Skeletal muscle satellite cell (primary cell): Measurements from ENCODE around the gene MMP24.
"Not testable (repeated sequence)": the region's sequence is repeated elsewhere in the genome, so short reads cannot be mapped to it uniquely, and the experiment has no call there.

Experiments
- H3K27me3 ChIP-seq: 2 replicates; pipeline ENCODE4 v1.7.0; 2013; ENCODE audit warnings: low read length; ENCODE audit not compliant: control insufficient read depth, insufficient read depth
- H3K36me3 ChIP-seq: 2 replicates; pipeline ENCODE4 v1.7.0; 2013; ENCODE audit warnings: mild to moderate bottlenecking, control low read depth, low read length; ENCODE audit not compliant: insufficient read depth
- H3K4me1 ChIP-seq: 2 replicates; pipeline ENCODE4 v1.7.0; 2013; ENCODE audit warnings: low read length; ENCODE audit not compliant: control insufficient read depth, insufficient read depth
- H3K4me2 ChIP-seq: 2 replicates; pipeline ENCODE4 v1.7.0; 2013; ENCODE audit warnings: mild to moderate bottlenecking, low read length
- H3K4me3 ChIP-seq: 2 replicates; pipeline ENCODE4 v1.7.0; 2013; ENCODE audit warnings: low read length
- H3K9ac ChIP-seq: 2 replicates; pipeline ENCODE4 v1.7.0; 2013; ENCODE audit warnings: mild to moderate bottlenecking, low read depth, low read length, moderate library complexity
- H3K9me3 ChIP-seq: replicated peaks from 2 replicates; pipeline ENCODE4 v1.7.0; 2013; ENCODE audit warnings: mild to moderate bottlenecking, control low read depth, low read length

MMP24 gene

DNA sequence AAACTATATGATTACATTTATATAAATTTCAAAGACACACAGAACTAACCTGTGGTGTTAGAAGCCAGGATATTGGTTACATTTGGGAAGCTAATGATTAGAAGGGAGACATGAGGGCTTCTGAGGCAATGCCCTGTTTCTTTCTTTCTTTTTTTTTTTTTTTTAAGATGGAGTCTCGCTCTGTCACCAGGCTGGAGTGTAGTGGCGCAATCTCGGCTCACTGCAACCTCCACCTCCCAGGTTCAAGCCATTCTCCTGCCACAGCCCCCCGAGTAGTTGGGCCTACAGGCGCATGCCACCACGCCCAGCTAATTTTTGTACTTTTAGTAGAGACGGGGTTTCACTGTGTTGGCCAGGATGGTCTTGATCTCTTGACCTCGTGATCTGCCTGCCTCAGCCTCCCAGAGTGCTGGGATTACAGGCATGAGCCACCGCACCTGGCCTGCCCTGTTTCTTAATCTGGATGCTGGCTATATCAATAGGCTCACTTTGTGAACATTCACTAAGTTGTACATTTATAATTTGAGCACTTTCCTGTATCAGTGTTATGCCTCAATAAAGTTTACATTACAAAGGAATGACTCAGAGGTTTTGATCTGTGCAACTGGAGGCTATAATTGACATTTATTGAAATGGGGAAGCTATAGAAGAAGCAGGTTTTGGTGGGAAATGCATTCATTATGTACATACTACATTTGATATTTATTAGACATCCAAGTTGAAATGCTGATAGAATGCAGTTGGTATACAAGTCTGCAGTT is 33.3 kb upstream of the MMP24 start:
- H3K27me3 ChIP-seq, H3K9ac ChIP-seq, H3K4me3 ChIP-seq, H3K36me3 ChIP-seq, H3K9me3 ChIP-seq, H3K4me1 ChIP-seq, H3K4me2 ChIP-seq: not testable (repeated sequence)

DNA sequence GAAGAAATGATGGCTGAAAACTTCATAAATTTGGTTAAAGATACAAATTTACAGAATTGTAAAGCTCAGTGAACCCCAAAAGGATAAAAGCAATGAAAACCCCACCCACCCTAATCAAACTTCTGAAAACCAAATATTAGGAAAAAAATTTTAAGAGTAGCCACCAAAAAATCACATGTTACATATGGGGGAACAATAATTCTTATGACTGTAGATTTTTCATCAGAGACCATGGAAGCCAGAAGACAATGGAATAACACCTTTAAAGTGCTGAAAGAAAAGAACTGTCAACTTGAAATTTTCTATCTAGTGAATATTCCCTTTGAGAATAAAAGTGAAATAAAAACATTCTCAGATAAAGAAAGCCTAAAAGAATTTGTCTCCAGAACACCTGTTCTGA is 30.2 kb upstream of the MMP24 start:
- H3K9me3 ChIP-seq, result peaks cover 15% of the 10 kb centered on the region
- no peak overlapping the region for H3K9ac ChIP-seq
- peaks cover 11% of the 10 kb centered on the region for H3K4me1 ChIP-seq
- no peaks in the 10 kb centered on the region for H3K27me3 ChIP-seq
- no peak overlapping the region for H3K4me2 ChIP-seq
- no peaks in the 10 kb centered on the region for H3K36me3 ChIP-seq
- no peak overlapping the region for H3K4me3 ChIP-seq

DNA sequence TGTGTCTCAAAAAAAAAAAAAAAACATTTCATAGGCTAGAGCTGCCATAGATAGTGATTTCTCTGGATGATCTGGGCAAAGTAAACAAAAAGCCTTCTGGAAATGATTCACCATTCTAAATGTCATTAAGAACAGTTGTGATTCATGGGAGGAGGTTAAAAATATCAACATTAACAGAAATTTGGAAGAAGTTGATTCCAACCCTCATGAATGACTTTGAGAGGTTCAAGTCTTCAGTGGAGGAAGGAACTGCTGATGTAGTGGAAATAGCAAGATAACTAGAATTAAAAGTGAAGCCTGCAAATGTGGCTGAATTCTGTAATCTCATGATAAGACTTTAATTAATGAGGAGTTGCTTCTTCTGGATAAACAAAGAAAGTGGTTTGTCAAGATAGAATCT is 26.8 kb upstream of the MMP24 start:
- Histone ChIP-seq H3K36me3 (no peaks in the 10 kb centered on the region), H3K4me3 (peak overlapping the region; percentile 58), H3K27me3 (no peaks in the 10 kb centered on the region), H3K4me2 (peak overlapping the region; percentile 54), H3K4me1 (peaks cover 11% of the 10 kb centered on the region), H3K9me3 (peaks cover 15% of the 10 kb centered on the region), H3K9ac (peak overlapping the region; percentile 36)

DNA sequence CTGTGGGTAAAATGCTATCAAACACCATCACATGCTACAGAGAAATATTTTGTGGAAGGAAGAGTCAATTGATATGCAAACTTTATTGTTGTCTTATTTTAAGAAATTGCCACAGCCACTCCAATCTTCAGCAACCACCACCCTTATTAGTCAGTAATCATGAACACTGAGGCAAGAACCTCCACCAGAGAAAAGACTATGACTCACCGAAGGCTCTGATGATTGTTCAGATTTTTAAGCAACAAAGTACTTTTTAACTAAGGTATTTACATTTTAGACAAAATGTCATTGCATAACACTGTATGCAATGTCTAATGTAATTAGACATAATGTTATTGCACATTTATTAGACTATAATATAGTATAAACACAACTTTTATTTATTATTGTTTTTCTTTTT is 26.2 kb upstream of the MMP24 start:
- Histone ChIP-seq H3K27me3 (no peaks in the 10 kb centered on the region), H3K9ac (peak overlapping the region; percentile 36), H3K4me1 (peaks cover 11% of the 10 kb centered on the region), H3K9me3 (peaks cover 15% of the 10 kb centered on the region), H3K4me2 (peak overlapping the region; percentile 54), H3K36me3 (no peaks in the 10 kb centered on the region), H3K4me3 (peak overlapping the region; percentile 58)

DNA sequence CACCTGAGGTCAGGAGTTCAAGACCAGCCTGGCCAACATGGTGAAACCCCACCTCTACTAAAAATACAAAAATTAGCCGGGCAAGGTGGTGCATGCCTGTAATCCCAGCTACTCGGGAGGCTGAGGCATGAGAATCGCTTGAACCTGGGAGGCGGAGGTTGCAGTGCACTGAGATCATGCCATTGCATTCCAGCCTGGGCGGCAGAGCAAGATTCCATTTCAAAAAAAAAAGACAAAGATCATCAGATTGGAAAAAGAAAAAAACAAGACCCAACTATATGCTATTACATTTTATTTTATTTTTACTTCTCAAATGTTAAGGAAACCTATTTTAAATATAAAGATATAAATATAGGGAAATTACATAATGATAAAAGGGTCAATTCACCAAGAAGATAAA is 25.0 kb upstream of the MMP24 start:
- not testable (repeated sequence) for H3K4me3 ChIP-seq, H3K4me2 ChIP-seq, H3K9ac ChIP-seq, H3K27me3 ChIP-seq, H3K36me3 ChIP-seq
- H3K9me3 ChIP-seq, result peaks cover 12% of the 10 kb centered on the region
- peaks cover 11% of the 10 kb centered on the region for H3K4me1 ChIP-seq

DNA sequence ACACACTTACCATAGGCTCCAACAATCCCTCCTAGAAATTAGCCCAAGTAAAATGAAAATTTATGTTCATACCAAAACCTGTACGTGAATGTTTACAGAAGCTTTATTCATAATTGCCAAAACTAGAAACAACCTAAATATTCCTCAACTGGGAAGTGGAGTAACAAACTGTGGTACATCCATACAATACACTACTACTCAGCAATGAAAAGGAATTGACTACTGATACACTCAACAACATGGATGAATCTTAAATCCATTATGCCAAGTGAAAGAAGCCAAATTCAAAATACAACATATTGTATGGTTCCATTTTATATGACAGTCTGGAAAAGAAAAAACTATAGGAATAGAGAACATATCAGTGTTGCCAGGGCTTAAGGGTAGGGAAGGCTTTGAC is 19.7 kb upstream of the MMP24 start:
- Histone ChIP-seq H3K9me3 (no peaks in the 10 kb centered on the region), H3K27me3 (no peaks in the 10 kb centered on the region), H3K4me1 (peaks cover 6% of the 10 kb centered on the region), H3K4me3 (no peak overlapping the region), H3K4me2 (no peak overlapping the region), H3K9ac (no peak overlapping the region), H3K36me3 (no peaks in the 10 kb centered on the region)

DNA sequence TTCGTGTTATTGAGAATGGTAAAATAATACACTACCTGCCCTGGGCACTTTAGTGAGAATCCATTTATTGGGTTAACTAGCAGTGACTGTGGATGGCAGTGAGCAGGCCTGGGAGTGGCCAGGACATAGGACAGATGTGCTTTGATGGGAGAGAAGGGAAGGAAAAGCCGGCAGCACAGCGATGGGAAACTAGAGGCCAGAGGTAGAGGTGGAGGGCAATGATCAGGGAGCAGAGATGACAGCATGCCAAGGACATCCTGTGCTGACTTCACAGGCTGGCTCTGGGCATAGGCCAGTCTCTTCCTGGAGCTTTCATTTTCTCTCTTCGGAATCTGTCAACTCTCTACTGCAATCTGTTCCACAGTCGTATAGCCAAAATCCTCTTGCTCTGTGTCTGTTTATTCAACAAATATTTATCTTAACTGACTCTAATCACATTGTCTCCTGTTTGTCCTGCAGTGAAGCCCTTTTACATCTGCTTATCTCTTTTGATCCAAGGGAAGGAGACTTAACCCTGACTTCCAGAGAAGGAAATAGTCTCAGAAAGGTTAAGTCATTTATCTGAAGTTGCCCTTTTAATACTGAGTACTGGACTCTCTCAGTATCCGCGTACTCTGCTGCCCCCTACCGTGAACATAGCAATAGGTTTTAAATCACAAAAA is 18.4 kb upstream of the MMP24 start:
- Histone ChIP-seq H3K9ac (peak overlapping the region; percentile 33), H3K4me3 (peak overlapping the region; percentile 55), H3K4me1 (peaks cover 6% of the 10 kb centered on the region), H3K9me3 (no peaks in the 10 kb centered on the region), H3K36me3 (no peaks in the 10 kb centered on the region), H3K4me2 (peak overlapping the region; percentile 87), H3K27me3 (no peaks in the 10 kb centered on the region)

DNA sequence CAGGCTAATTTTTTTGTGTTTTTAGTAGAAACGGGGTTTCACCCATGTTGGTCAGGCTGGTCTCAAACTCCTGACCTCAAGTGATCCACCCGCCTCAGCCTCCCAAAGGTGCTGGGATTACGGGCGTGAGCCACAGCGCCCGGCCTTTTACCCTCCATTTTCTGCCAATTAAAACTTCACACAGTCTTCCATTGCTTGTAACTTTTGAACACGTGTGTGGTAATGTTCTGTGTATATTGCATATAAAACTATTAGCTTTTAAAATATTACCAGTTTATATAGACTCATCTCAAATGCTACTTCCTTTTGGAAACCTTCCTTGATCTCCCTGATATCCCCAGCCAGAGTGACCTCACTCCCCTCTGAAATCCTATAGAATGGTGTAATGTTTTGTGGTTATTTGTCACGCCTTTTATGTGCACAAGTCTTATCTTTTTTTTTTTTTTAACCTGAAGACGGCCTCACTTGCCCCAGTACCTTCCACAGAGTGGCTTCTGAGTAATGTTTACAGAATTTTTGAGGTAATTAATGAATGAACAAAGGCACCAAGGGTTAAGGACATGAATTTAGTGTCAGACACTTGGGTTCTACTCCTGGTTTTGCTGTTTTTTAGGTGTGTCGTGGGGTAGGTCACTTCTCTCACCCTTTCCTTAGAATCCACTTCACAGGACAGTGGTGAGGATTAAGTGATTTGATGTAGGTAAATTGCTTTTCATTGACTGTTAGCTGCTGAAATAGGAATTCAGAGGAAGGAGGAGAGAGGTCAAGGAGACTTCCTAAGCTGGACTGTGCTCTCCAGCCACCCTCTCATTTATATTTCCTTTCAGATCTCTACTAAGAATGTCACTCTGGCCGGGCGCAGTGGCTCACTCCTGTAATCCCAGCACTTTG is 11.2 kb upstream of the MMP24 start:
- Histone ChIP-seq H3K4me1 (no peaks in the 10 kb centered on the region), H3K27me3 (no peaks in the 10 kb centered on the region), H3K9ac (no peak overlapping the region), H3K4me3 (no peak overlapping the region), H3K36me3 (no peaks in the 10 kb centered on the region), H3K9me3 (no peaks in the 10 kb centered on the region), H3K4me2 (no peak overlapping the region)

DNA sequence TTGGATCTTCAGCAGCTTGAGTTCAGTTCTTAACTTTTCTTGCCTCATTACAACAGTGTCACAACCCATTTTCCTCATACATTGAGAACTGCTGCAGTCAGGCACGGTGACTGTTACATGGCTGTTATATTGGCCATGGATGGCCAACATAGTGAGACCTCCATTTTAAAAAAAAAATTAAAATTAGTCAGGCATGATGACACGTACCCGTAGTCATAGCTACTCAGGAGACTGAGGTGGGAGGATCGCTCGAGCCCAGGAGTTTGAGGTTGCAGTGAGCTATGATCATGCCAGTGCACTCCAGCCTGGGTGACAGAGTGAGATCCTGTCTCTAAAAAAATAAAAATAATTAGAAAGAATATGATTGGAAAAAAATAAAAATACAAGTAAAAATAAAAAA is 9.9 kb upstream of the MMP24 start:
- H3K9me3 ChIP-seq, result no peaks in the 10 kb centered on the region
- H3K27me3 ChIP-seq, result no peaks in the 10 kb centered on the region
- no peak overlapping the region for H3K4me3 ChIP-seq
- no peaks in the 10 kb centered on the region for H3K4me1 ChIP-seq
- H3K36me3 ChIP-seq, result no peaks in the 10 kb centered on the region
- no peak overlapping the region for H3K4me2 ChIP-seq
- H3K9ac ChIP-seq, result no peak overlapping the region

DNA sequence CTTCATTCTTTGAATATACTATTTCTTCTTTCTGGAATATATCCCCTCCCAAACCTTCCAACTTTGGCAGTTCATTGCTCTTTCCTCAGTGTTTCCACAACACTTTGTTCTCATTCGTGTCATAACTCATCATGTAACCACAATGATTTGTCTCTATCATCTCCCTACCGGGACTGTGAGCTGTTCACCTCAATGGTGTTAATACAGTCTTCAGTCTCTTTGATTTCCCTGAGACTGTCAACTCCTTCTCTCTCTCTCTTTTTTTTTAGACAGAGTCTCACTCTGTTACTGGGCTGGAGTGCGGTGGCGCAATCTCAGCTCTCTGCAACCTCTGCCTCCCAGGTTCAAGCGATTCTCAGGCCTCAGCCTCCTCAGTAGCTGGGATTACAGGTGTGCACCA is 2.5 kb upstream of the MMP24 start:
- no peak overlapping the region for H3K4me3 ChIP-seq
- H3K4me1 ChIP-seq, result peaks cover 3% of the 10 kb centered on the region
- no peaks in the 10 kb centered on the region for H3K9me3 ChIP-seq
- no peak overlapping the region for H3K9ac ChIP-seq
- no peak overlapping the region for H3K4me2 ChIP-seq
- no peaks in the 10 kb centered on the region for H3K36me3 ChIP-seq
- peaks cover 33% of the 10 kb centered on the region for H3K27me3 ChIP-seq

DNA sequence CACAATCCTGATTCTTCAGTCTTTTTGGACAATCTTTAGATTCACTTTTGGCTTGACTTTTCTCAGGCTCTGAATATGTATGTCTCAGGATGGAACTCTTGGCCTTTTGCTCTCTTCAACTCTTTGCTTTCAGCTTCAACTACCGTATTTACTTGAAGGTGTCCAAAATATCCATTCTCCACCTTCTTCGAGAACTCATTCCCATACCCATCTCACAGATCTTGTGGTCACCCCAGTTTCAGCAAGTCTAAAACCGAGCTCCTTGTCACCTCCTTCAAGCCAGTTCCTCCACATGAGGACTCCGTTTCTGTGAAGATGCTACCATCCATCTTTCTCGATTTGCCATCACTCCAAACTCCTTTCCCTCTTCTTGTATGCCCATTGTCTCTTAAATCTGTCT is 2.0 kb upstream of the MMP24 start:
- Histone ChIP-seq H3K4me2 (no peak overlapping the region), H3K27me3 (peaks cover 36% of the 10 kb centered on the region), H3K9me3 (no peaks in the 10 kb centered on the region), H3K9ac (no peak overlapping the region), H3K36me3 (no peaks in the 10 kb centered on the region), H3K4me1 (peaks cover 3% of the 10 kb centered on the region), H3K4me3 (no peak overlapping the region)
